Heart left ventricle (tissue), 13 donors: ENCODE data around the gene PRPSAP1.

Experiments
- CTCF ChIP-seq, 12 donors: fragments of 200-600 bp; sonication (generic) in 4 of 12; IDR thresholded peaks; one replicate each; pipeline versions ENCODE4 v1.5.0 to v1.8.0; 2018 to 2022; ENCODE audit warnings: antibody characterized with exemption in 12 of 12, mild to moderate bottlenecking in 5 of 12
- POLR2A ChIP-seq, 2 donors: fragments of 450-650 bp; IDR thresholded peaks; one replicate each; pipeline ENCODE4 v1.6.1; 2017; ENCODE audit warnings: antibody characterized with exemption in 2 of 2, mild to moderate bottlenecking in 2 of 2, moderate library complexity in 2 of 2
- donor health status: ischemic (EF 13 %, LVEDD 7.1; RV severe dilation, severe dysfunction).
- donor health status: DM: no; HTN: yes; CAD: no.
- donor health status: DM: no; HTN: no; CAD: no.
- donor health status: ischemic (EF 25% LVEDD 6.9; RV normal size, moderate dysfunction).
- donor health status: ischemic (EF 25% LVEDD 5.7; RV mildly dilated, moderate dysfunction).
- donor health status: ischemic (EF 35%, LVEDD 5.7; RV mildly dilated, moderate dysfunction).
- donor health status: nonischemic (EF 11% LVEDD 7.7; RV severe dilation, severe dysfunction).
- donor health status: DM: yes; HTN: yes; CAD: no.
- donor health status: PGD.
- donor health status: ischemic (EF 29% LVEDD 5.4; RV normal size, mild dysfunction).
- donor health status: nonischemic (EF 23%, LVEDD 6.1; RV moderate dilation, normal function).

DNA sequence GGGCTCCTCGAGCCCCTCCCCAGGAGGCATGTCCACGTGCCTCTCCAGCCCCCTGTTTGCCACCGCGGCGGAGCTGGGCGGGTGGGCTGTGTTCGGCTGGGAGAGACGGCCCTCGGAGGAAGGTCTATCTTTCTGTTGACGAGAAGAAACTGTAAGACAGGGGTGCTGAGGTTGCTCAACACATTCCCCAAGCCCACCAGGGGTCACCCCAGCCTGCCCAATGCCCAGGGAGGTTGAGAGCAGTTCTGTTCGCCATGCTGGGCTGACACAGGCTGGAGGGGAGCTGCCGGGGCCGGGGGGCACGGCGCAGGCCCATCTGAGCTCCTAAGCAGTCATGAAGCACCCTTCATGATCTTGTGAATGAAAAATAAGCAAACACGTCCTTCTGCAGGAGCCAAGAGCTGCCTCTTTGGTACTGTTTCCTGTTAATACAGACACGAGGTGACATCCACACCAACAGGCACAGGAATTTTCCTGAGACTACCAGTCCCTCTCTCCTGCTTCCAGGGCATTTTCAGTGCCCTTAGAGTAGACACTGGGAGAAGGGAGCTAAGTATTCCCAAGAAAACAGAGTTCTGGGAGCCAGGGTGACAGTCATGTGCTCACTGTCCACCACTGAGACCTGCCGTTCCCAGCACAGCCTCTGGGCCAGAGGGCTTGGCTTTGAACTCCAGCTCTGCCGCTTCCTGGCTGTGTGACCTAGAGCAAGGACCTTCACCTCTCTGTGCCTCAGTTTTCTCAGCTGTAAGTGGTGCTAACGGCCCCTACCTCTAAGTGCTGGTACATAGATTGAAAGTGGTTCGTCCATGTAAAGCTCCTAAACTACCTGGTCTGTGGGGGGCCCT is 79.4 kb downstream of the PRPSAP1 start:
- TF ChIP-seq CTCF (IDR thresholded peaks at IDR 0.05) = no peak
- no peak for TF ChIP-seq POLR2A (IDR thresholded peaks at IDR 0.05)
